ENCODE results near the gene SPDYA.

Gene SPDYA

DNA sequence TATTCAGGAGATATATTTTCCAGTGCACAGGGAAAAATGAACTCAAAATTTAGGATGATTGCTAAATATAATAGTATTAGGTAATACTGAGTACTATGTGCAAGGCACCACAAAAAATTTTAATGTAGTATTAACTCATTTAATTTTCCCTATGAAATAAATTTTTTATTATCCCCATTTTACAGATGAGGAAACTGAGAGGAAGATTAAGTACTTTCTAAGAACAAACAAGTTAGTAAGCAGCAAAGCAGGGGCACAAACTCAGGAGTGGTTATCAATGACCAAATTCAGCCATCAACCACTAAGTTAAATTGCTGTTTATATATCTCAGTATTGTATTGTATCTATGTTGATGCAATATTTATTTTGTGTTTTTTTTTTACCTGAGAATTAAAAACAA lies 14.2 kb downstream of the SPDYA start:
- DNase-seq (ENCODE audit: low read depth in 2 of 2), result no peak

DNA sequence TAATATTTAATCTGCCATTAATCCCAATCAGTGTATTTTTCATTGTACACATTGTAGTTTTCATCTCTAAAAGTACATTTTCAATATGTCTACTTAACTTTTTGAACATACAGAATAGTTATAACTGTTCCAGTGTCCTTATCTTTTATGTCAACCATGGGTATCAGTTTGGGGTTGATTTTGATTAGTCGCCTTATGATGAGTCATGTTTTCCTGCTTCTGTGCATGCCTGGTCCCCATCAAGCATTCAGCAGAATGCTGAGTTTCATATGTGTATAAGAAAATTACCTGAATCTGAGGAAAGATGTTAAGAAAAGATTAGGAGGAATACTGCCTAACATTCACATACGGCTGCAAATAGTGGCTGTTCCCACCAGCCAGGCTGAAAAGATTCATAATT lies 17.7 kb downstream of the SPDYA start:
- no peak for DNase-seq (ENCODE audit: low read depth in 2 of 2)

DNA sequence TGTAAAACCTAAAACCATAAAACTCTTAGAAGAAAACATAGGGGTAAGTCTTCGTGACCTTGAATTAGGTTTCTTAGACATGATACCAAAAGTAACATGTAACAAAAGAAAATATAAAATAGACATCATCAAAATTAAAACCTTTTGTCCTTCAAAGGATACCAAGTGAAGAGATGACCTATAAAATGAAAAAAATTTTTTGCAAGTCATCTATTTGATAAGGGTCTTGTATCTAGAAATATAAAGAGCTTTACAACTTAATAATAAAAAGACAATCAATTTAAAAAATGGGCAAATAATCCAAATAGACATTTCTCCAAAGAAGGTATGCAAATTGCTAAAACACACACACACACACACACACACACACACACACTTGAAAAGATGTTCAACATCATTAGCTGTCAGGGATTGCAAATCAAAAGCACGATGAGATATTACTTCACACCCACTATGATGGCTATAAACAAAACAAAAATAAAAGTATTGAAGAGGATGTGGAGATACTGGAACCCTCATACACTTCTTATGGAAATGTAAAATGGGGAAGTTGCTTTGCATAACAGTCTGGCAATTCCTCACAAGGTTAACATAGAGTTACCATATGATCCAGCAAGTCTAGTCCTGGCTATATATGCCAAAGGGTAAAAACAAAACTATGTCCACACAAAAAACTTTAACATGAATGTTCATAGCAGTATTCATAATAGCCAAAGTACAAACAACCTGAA lies 23.3 kb downstream of the SPDYA start:
- DNase-seq (ENCODE audit: low read depth in 2 of 2), result no peak

DNA sequence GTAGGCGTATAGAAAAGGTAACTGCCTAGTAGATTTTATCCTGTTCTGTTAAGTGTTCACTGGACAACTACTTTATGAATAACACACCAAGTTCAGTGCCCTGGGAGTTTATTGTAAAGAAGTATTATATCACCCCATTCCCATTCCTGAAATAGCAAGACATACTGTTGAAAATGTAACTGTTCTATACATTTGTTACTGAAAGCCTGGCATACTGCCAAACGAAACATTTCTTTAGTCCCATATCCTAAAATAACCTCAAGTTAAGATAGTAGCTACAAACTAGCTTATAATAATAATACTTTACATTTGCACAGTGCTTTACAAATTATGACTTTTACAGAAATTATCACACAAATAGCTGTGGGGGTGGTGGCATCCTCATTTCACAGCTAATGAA lies 25.1 kb downstream of the SPDYA start:
- no peak for DNase-seq (ENCODE audit: low read depth in 2 of 2)

DNA sequence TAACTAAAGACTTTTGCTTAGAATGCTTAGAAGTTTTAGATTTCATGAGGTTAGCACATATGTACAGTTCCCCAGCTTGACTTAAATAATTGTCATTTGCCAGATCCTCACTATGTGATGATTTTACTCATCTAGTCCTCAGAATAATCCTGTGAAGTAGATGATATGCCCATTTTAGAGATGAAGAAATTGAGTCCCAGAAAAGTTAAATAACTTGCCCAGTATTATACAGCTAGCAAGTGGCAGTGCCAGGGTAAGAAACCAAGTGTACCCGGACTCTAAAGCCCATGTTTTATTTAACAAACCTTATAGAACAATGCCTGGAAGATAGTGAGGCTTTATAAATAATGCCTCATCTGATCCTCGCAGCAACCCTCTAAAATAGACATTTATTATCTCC lies 28.3 kb downstream of the SPDYA start:
- DNase-seq (ENCODE audit: low read depth in 2 of 2), result no peak

DNA sequence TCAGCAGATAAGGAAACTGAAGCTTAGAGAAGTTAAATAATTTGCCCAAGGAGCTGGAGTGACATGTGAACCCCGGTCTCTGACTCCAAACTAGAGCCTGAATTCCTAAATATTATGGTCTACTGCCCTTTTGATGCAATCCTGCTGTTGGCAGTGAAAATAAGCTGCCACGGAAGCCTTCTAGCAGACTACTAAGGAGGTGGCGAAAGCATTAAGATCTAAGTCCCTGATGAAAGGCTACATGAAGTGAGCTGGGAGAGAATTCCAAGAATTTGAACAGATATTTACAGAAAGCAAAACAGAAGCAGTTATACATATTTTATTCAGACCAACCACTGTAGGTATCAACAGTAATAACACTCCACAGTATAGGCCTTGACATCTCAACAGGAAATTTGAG lies 31.4 kb downstream of the SPDYA start:
- no peak for DNase-seq (ENCODE audit: low read depth in 2 of 2)

DNA sequence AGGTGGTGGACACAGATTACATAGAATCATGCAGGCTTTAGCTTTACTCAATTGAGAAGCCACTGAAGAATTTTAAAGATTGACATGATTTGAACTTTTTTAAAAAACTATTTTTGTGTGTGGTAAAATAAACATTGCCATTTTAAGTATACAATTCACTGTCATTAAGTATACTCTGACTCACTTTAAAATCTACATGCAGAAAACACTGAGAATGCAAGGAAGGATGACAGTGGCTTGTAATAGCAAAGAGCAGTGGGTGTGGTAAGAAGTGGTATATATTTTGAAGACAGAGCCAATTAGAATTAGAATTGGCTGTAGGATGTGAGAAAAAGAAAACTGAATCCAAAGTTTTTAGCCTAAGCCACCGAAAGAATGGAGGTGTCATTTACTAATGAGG lies 44.6 kb downstream of the SPDYA start:
- no peak for DNase-seq (ENCODE audit: low read depth in 2 of 2)

DNA sequence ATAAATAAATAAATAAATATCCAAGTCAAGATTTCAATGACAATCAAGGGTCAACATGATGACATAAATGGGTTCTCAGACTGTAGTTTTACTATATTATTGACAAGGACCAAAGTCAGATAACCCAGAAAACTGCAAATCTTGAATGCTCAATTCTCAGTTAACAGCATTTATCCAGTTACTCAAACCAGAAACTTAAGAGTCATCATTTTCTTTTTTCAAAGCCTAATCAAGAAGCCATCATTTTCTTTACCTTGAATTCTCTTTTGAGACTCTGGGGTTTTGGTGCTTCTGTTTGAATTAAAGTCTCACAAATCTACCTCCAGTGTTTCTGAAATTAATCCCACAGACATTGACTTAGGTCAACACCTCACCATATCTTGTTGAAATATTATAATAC lies 45.3 kb downstream of the SPDYA start:
- no peak for DNase-seq (ENCODE audit: low read depth in 2 of 2)

DNA sequence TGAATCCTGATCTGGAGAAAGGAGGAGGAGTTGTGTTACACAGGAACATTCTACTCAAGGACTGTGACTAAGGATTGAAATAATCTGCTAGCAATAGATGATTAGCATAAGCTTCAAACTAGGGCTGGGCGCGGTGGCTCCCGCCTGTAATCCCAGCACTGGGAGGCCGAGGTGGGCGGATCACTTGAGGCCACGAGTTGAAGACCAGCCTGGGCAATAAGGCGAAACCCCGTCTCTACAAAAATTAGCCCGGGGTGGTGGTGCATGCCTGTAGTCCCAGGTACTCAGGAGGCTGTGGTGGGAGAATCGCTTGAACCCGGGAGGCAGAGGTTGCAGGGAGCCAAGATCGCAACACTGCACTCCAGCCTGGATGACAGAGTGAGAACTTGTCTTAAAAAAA lies 58.0 kb downstream of the SPDYA start:
- DNase-seq (ENCODE audit: low read depth in 2 of 2), result no peak

DNA sequence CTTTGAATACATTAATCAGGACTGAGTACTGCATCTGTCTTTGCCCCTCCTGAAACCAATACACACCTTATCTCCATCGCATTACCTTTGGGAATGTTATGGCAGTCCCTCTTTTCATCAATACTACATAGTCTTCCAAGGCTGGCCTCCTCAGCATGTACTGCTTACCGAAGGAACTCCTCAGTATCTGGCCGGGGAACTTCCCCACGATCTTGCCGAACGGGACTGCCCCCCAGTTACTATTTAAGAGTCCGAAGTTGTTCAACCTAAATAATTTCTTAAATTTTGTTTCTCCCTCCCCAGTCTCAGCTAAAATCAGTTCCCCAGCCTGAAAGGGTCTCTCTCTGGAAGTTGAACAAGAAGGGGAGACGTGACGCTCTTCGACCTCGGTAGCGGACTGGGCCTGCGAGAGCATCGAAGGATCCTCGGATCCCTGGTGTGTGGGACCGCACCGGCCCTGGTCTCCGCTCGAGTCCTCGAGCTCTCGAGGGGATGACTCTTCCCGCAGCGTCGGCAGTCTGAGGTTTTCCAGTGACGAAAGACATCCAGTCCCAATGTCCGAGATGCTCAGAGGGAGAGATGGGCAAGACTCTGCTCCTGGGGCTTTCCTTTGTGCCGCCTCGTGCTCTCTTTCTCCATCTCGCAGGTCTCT lies 59.0 kb downstream of the SPDYA start:
- peak; percentile 8 to 16 for DNase-seq (ENCODE audit: low read depth in 2 of 2)

DNA sequence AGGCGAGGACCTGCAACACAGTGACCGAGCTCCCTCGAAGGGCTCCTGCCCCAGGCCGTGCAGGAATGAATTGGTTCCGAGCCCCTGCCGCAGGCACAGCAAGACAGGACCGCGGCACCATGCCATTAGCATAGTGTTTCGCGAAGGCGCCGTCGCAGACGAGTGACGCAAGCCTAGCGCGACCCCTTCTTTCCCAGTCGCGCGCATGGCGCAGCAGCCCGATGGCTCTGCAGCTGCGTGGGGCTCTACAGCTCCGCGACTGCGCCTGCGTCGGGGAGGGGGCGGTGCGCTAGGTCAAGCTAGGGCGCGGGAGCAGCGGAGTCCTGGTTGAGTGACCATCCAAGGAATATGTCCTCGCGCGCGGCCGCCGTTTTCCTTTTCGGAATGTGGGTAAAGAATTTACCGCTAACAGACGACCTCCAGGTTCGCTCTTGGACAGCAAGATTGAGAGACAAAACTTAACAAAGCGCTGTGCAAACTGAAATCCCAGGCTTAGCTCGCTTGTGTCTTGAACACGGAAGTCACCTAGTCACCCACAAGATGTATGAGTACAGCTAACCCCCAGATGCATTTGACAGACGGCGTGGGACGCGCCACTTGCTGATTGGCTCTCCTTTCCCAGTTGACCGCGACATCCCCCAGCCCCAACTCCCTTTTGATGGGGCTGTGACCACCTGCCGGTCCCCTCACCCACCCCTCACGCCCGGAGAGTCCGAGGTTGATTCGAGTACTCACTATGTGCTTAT lies 59.7 kb downstream of the SPDYA start, which contains the start of gene TRMT61B:
Gene TRMT61B, minus strand, starts transcription at position 164 of the 746 bp plus-strand sequence. Its CDS starts 32 bp downstream, at position 132.
- DNase-seq (ENCODE audit: low read depth in 2 of 2), result peak; percentile 96 to 98

DNA sequence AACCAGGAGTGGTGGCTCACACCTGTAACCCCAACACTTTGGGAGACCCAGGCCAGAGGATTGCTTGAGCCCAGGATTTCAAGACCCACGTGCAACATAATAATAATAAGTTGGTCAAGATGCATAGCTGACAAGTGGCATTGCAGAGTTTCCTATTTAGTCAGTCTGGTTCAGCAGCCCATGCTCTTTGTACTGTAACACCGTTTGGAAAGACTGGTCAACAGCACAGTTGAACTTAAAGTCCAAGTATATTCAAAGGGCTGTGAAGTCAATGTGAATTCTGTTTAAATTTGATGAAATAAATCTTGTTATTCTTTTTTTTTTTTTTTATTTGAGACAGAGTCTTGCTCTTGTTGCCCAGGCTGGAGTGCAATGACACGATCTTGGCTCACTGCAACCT lies 61.0 kb downstream of the SPDYA start:
- no peak for DNase-seq (ENCODE audit: low read depth in 2 of 2)

DNA sequence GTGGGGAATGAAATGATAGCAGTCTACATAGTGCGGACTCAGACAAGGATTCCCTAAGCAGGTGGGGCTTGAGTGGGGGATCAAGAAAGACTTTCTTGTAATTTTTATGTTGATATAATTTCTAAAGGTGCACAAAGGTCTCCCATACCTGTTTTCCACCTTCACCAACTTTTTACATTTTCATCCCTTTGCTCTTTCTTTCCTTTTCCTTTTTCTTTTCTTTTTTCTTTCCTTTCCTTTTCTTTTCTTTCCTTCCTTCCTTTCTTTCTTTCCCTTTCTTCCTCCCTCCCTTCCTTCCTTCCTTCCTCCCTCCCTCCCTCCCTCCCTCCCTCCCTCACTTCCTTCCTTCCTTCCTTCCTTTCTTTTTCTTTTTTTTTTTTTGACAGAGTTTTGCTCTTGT lies 69.6 kb downstream of the SPDYA start:
- DNase-seq (ENCODE audit: low read depth in 2 of 2), result no peak

DNA sequence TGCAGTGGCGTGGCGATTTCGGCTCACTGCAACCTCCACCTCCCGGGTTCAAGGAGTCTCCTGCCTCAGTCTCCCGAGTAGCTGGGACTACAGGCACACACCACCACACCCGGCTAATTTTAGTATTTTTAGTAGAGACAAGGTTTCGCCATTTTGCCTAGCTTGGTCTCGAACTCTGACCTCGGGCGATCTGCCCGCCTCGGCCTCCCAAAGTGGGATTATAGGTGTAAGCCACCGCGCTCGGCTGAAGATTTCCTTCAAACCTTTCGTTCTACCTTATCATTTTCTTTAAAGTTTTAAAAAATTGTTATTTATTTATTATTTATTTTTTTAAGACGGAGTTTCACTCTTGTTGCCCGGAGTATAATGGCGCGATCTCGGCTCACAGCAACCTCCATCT lies 82.9 kb downstream of the SPDYA start:
- no peak for DNase-seq (ENCODE audit: low read depth in 2 of 2)

DNA sequence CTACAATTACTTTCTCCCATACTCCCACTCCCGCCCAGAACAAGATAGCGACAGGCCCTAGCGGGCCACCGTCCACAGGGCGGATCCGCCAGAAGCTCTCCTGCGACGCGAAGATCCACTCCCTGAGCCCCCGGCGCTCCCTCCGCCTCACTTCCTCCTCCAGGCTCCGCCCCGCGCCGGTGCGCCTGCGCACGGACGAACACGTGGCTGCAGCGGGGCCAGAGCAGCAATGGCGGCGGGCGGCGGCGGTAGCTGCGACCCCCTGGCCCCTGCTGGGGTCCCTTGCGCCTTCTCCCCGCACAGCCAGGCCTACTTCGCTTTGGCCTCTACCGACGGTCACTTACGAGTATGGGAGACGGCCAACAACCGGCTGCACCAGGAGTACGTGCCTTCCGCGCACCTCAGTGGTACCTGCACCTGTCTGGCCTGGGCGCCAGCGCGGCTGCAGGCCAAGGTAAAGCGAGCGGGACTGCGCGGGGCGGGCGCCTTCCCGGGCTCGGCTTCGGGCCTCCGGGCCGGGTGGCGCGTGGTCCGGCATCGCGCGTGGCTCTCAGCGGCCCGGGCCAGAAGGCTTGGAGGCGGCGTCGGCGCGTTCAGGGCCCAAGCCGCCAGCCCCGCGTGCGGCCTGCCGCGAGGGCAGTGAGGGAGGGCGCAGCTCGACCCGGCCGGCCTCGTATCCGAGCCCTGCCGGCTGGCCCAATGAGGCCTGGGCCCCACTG lies 84.0 kb downstream of the SPDYA start, which contains the start of gene WDR43:
Gene WDR43, plus strand, starts transcription at position 198 of the 719 bp plus-strand sequence. Its CDS starts 32 bp downstream, at position 230.
- peak; percentile 92 to 97 for DNase-seq (ENCODE audit: low read depth in 2 of 2)

DNA sequence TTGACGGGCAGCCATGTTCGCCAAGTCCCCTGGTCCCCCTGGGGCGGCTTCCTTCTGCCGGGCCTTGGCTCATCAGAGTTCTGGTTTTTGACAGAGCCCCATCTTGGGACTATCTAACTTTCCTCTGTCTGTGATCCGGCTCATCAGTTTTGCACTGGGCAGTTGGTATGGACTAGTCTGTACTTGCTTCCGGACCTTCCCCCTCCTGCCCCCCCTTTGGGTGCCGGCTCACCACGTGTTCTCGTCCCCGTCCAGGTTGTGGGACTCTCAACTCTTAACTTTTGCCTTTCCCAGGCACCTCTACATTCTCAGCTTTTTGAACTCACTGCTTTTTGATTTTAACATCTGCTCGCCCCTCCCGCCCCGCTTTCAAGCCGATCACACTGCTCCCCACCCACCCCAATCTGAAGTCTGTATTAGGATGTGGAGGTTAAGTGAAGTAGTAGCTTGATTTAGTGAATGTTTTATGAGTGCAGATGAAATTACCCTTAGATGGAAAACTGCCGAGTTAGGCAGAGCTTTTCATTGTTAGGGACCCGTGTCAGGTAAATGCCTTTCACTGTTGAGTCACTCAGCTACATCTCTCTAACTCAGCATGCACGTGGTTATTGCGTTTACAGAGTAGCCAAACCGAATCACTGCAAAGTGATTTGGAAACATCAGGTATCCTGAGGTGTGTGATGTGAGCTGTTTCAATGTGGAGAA lies 84.7 kb downstream of the SPDYA start:
- DNase-seq (ENCODE audit: low read depth in 2 of 2), result peak; percentile 13 to 30

DNA sequence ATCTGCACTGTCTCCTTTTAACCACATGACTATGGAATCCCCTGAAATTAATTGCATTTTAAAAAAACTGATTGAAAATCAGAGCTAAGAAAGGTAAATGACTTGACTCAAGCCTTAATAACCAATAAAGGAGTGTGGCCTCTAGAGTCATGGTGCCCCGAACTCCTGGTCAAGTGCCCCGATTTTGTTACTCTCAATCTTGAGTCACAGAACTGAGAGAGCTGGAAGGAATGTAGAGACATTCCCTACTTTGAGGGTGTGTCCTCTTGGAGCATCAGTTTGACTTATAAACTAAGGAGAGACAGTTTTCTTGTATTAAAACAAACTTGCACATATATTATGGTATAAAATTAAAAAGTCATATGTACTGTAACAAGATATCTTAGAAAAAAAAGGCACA lies 86.3 kb downstream of the SPDYA start:
- DNase-seq (ENCODE audit: low read depth in 2 of 2), result no peak

DNA sequence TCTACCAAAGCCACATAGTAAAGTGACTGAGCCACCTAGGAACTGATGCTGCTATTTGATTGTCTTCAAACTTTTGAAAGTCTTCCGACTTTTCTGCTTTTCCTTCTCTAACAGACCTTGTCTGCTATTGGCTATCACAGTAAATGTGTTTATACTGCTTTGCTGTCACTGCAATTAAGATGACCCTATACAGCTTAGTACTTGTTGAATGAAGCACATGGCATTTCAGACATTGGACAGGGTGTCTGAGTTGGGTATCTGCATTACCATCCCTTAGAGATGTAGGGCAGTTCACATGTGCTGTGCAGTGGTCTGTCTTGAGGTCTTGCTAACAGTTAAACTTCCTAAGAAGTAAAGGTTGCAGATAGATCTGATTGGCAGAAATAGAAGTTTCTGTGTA lies 87.4 kb downstream of the SPDYA start:
- no peak for DNase-seq (ENCODE audit: low read depth in 2 of 2)

Data from stimulated activated CD8-positive, alpha-beta memory T cell treated with anti-CD3 and anti-CD28 coated beads, Interleukin-2, amount 100 ng/mL, for 48 hours (primary cell).